HG02981 (cell line): Measurements from ENCODE around the gene FCMR.

Experiments used
- ATAC-seq: cut with Tn5 transposase; IDR thresholded peaks from one replicate; pipeline ENCODE4 v1.9.1; 2021; ENCODE audit warnings: mild to moderate bottlenecking, moderate library complexity; ENCODE audit not compliant: unreplicated experiment

The FCMR gene

DNA sequence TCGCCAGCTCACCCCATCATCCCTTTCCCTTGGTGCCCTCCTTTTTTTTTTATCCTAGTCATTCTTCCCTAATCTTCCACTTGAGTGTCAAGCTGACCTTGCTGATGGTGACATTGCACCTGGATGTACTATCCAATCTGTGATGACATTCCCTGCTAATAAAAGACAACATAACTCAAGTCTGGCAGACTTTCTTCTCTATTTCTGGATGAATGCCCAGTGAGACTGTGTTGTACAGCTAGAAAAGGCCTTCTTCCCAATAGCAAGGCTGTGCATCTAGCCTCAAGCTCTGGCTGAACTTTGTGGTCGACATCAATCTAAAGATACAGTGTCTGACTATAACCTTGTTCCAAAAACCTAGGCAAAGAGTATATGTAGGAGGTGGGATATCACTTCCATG, 18.1 kb downstream of the FCMR start:
- ATAC-seq = no peak

DNA sequence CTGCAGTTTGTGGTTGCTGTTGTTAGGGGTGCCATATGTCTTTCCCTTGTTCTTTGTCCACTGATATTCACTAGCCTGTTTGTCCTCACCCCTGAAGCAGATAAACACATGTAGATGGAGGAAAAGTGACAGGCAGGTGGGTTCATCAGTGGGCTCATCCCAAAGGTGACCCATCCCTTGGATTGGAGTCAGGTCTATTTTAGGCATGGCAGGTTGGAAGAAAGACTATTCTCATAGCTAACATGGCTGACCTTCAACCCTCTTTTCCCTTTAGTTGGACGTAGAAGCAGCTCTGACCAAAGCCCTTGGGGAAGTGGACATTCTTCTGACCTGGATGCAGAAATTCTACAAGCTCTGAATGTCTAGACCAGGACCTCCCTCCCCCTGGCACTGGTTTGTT, 19.0 kb downstream of the FCMR start:
- ATAC-seq = no peak

- ATAC-seq = no peak
Measured at GRCh38 chr1:206901944-206902343, 19.8 kb downstream of the FCMR start.

DNA sequence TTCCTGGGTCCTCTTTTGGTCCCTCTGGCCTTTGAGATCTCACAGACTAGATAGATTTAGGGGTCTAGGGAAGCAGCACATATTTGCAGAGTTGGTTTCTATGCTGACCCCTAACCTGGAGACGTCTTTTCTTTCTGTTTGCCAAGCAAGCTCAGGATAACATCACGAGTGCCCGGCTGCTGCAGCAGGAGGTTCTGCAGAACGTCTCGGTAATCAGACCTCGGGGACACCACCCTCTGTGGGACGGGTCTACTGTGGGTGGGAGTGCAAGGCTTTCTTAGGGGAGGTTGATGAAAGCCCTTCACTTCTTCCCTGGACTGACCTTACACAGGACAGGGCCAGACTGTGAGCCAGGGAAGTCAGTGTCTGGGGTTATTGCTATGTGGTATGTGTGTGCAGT, 21.6 kb downstream of the FCMR start:
- ATAC-seq = no peak

DNA sequence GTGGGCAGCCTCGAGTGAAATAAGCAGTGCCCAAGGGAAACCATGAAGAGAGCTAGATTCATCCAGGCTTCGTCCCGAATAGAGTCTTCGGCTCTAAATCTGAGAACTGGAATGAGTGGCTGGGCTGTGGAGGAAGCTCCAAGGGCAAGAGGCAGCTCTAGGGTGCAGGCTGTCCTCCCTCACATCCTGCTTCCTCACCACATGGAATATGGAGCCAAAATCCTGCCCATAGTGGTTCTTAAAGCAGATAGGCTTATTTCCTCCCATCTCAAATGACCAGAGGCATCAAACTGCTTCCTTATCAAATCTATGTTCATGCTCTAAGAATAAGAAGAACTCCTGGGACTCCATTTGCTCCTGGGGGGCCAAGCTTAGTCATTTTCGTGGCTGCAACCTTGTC, 22.0 kb downstream of the FCMR start:
- ATAC-seq = no peak

- no peak for ATAC-seq
Measured at GRCh38 chr1:206898915-206899431, 22.8 kb downstream of the FCMR start.

DNA sequence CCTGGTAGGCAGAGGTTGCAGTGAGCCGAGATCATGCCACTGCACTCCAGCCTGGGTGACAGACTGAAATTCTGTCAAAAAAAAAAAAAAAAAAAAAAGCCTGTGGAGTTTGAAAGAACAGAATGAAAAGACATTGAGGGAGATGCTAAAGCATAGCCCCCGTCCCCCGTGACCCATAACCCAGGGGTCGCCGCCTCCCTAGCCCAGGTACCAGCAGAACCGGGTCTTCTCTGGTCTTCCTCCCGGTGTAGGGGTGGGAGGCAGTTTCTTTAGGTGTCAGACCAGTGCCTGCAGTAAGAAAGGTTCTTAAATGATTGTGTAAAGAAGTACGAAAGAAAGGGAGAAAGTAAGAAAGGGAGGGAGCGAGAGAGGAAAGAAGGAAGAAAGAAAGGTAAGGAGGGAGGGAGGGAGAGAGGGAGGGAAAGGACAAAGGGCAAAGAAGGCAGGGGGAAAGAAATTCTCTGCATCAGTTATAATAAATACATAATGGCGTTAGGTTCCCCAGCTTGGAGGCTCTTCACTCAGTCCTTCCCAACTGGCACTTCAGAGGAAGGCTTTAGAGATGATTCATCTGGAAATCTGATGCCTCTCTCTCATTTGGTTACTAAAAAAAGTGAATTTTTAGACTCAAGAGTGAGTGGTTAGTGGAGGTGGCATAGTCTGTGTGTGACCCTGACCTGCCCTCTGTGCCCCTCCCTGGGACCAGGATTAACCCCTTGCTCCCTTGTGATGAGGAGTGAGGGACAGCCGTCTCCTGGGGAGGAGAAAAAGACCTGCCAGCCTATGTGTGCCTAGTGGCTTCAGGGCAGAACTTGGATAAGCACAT, 23.4 kb downstream of the FCMR start:
- ATAC-seq = no peak

- ATAC-seq = no peak
Measured at GRCh38 chr1:206897175-206897574, 24.6 kb downstream of the FCMR start, which contains the start of gene IL24. Gene IL24 (plus strand): TSS chr1:206897443. CDS start chr1:206897833, 390 bp downstream.

- ATAC-seq = no peak
Measured at GRCh38 chr1:206896261-206896660, 25.5 kb downstream of the FCMR start.

- ATAC-seq = no peak
Measured at GRCh38 chr1:206895837-206896242, 25.9 kb downstream of the FCMR start.

GRCh38 chr1:206895325-206895724, 26.4 kb downstream of the FCMR start:
- no peak for ATAC-seq

DNA sequence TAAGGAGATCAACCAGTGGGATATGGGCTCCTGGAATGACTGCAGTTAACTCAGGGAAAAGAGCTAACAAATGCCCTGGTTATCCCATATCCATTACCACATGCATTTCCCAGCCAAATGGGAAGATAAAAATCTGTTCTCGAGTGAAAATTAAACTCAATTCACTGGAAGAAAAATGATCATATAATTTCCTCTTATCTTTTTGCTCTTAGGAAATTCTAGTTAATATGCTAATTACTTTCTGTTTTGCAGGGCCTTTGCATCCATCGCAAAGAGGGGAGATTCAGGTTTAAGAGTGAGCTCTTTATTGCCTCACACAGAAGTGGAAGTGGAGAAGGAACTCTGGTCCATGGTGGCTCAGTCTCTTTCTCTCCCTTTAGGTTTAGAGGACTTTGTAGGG, 28.4 kb downstream of the FCMR start:
- ATAC-seq = no peak

DNA sequence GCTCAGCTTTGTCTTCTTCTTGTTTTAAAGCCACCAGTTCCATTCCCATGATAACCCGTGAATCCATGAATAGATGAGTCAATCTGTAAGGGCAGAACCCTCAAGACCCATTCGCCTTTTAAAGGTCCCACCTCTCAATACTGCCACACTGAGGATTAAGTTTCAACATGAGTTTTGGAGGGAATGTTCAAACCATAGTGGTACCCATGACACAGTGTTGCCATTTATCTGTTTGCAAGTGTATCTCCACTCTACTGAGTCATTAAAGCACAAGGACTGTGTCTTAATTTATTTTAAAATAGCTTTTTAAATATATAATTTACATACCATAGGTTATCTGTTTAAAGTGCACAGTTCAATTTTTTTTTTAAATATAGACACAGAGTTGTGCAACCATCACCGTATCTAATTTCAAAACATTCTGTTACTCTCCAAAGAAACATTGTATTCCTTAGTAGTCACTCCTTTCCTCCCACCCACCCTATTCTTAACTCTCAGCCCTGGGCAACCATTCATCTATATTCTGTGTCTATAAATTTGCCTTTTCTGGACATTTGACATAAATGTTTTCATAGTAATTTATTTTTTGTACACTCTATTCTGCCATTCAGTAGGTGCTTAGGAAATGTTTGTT, 29.3 kb downstream of the FCMR start:
- no peak for ATAC-seq

DNA sequence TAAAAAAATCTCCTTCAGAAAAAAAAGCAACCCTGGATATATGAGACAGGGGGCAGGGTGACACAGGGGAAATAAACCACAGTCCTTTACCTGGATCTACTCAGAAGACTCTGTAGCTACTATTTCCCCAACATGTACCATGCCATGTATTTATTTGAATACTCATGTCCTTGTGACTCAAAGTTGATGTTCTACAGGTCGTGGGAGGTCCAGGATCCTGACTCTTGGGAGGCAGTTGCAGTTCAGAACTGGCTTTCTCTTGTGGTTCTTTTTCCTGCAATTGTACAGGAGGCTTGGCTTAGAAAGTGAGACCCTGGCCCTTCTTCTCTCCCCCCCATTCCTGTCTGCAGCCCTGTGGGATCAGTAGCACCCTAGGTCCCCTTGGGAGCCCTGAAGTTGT, 30.3 kb downstream of the FCMR start:
- no peak for ATAC-seq

GRCh38 chr1:206890125-206891060, 31.3 kb downstream of the FCMR start:
- no peak for ATAC-seq

- ATAC-seq = no peak
Measured at GRCh38 chr1:206887701-206888100, 34.0 kb downstream of the FCMR start.

GRCh38 chr1:206886831-206887230, 34.9 kb downstream of the FCMR start:
- no peak for ATAC-seq

- no peak for ATAC-seq
Measured at GRCh38 chr1:206885341-206886060, 36.2 kb downstream of the FCMR start.

DNA sequence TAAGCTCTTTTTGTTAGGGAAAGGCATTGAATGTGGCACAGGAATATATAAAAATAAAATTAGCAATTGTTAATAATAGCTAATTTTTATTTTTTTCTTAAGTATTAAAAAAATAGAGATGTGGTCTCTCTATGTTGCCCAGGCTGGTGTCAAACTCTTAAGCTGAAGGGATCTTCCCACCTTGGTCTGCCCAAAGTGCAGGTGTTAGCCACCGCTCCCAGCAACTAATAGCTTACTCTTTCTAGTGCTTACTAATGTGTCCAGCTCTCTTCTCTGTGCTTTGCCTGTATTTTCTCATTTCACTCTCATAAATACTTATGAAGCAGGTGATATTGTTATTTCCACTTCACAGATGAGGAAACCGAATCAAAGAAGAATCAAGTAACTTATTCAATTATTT, 37.9 kb downstream of the FCMR start:
- ATAC-seq = no peak

- no peak for ATAC-seq
Measured at GRCh38 chr1:206883160-206883559, 38.6 kb downstream of the FCMR start.
